ENCODE results near the gene DCLK2.

DCLK2 gene

GRCh38 chr4:150070464-150071170 is 7.6 kb upstream of the DCLK2 start:
- Histone ChIP-seq H3K79me2 (ENCODE audit: low read length) (no peaks in the 10 kb centered on the region), H3K9ac (ENCODE audit: low read length) (no peak overlapping the region), H3K27me3 (ENCODE audit: low read depth, low read length) (no peaks in the 10 kb centered on the region), H3K4me2 (ENCODE audit: low read length) (no peak overlapping the region), H3K9me3 (ENCODE audit: insufficient read depth, low read length) (peaks cover 4% of the 10 kb centered on the region; the same call in 1 of the 2 replicates), H4K20me1 (ENCODE audit: insufficient read depth, low read length) (no peaks in the 10 kb centered on the region), H3K36me3 (replicated peaks; ENCODE audit: low read depth, low read length) (no peaks in the 10 kb centered on the region), H3K4me3 (ENCODE audit: low read length) (no peak overlapping the region), H3K4me1 (ENCODE audit: low read length) (0 out of 2 replicates have a peak, but pooled peaks cover 3% of the 10 kb centered on the region), H2AFZ (ENCODE audit: low read depth, low read length) (no peak overlapping the region), H3K27ac (ENCODE audit: low read length) (no peak overlapping the region)
- no peak for TF ChIP-seq CTCF (IDR thresholded peaks at IDR 0.05; ENCODE audit: low read depth, low read length)
- TF ChIP-seq EZH2phosphoT487 (IDR thresholded peaks at IDR 0.05; ENCODE audit: low read depth) = no peak

- H3K4me3 ChIP-seq (ENCODE audit: low read length) = no peak overlapping the region
- H2AFZ ChIP-seq (ENCODE audit: low read depth, low read length) = no peak overlapping the region
- no peaks in the 10 kb centered on the region for H4K20me1 ChIP-seq (ENCODE audit: insufficient read depth, low read length)
- H3K36me3 ChIP-seq (replicated peaks; ENCODE audit: low read depth, low read length) = no peaks in the 10 kb centered on the region
- TF ChIP-seq CTCF (IDR thresholded peaks at IDR 0.05; ENCODE audit: low read depth, low read length) (no peak), EZH2phosphoT487 (IDR thresholded peaks at IDR 0.05; ENCODE audit: low read depth) (no peak)
- H3K79me2 ChIP-seq (ENCODE audit: low read length) = no peaks in the 10 kb centered on the region
- no peak overlapping the region for H3K9ac ChIP-seq (ENCODE audit: low read length)
- no peak overlapping the region for H3K27ac ChIP-seq (ENCODE audit: low read length)
- H3K4me1 ChIP-seq (ENCODE audit: low read length) = peaks cover 5% of the 10 kb centered on the region
- no peak overlapping the region for H3K4me2 ChIP-seq (ENCODE audit: low read length)
- H3K9me3 ChIP-seq (ENCODE audit: insufficient read depth, low read length) = no peaks in the 10 kb centered on the region
- H3K27me3 ChIP-seq (ENCODE audit: low read depth, low read length) = no peaks in the 10 kb centered on the region
Measured at GRCh38 chr4:150072471-150072870, 5.8 kb upstream of the DCLK2 start.

- no peaks in the 10 kb centered on the region for H3K36me3 ChIP-seq (replicated peaks; ENCODE audit: low read depth, low read length)
- no peak overlapping the region for H3K4me2 ChIP-seq (ENCODE audit: low read length)
- no peak overlapping the region for H2AFZ ChIP-seq (ENCODE audit: low read depth, low read length)
- no peak overlapping the region for H3K4me3 ChIP-seq (ENCODE audit: low read length)
- no peak overlapping the region for H3K27ac ChIP-seq (ENCODE audit: low read length)
- H3K79me2 ChIP-seq (ENCODE audit: low read length) = no peaks in the 10 kb centered on the region
- no peak overlapping the region for H3K9ac ChIP-seq (ENCODE audit: low read length)
- TF ChIP-seq EZH2phosphoT487 (IDR thresholded peaks at IDR 0.05; ENCODE audit: low read depth) = no peak
- TF ChIP-seq CTCF (IDR thresholded peaks at IDR 0.05; ENCODE audit: low read depth, low read length) = no peak
- H3K27me3 ChIP-seq (ENCODE audit: low read depth, low read length) = no peaks in the 10 kb centered on the region
- no peaks in the 10 kb centered on the region for H3K9me3 ChIP-seq (ENCODE audit: insufficient read depth, low read length)
- H4K20me1 ChIP-seq (ENCODE audit: insufficient read depth, low read length) = no peaks in the 10 kb centered on the region
- H3K4me1 ChIP-seq (ENCODE audit: low read length) = peaks cover 8% of the 10 kb centered on the region
Measured at GRCh38 chr4:150072906-150073714, 5.1 kb upstream of the DCLK2 start.

GRCh38 chr4:150074064-150074463 is 4.2 kb upstream of the DCLK2 start:
- Histone ChIP-seq H3K4me2 (ENCODE audit: low read length) (no peak overlapping the region), H3K9ac (ENCODE audit: low read length) (no peak overlapping the region), H3K79me2 (ENCODE audit: low read length) (no peaks in the 10 kb centered on the region; the same call in 1 of the 2 replicates), H4K20me1 (ENCODE audit: insufficient read depth, low read length) (no peaks in the 10 kb centered on the region), H3K9me3 (ENCODE audit: insufficient read depth, low read length) (no peaks in the 10 kb centered on the region), H3K4me1 (ENCODE audit: low read length) (peaks cover 8% of the 10 kb centered on the region), H3K27ac (ENCODE audit: low read length) (no peak overlapping the region), H3K36me3 (replicated peaks; ENCODE audit: low read depth, low read length) (no peaks in the 10 kb centered on the region), H3K27me3 (ENCODE audit: low read depth, low read length) (no peaks in the 10 kb centered on the region), H3K4me3 (ENCODE audit: low read length) (no peak overlapping the region), H2AFZ (ENCODE audit: low read depth, low read length) (no peak overlapping the region)
- TF ChIP-seq EZH2phosphoT487 (IDR thresholded peaks at IDR 0.05; ENCODE audit: low read depth) = no peak
- TF ChIP-seq CTCF (IDR thresholded peaks at IDR 0.05; ENCODE audit: low read depth, low read length) = no peak

All from OCI-LY3 (cell line).